Endothelial cell of umbilical vein (primary cell): ENCODE data around the gene EXOC7.

Source experiments
- EZH2 ChIP-seq: IDR thresholded peaks from 2 replicates; pipeline ENCODE4 v1.6.1; 2012; ENCODE audit warnings: borderline replicate concordance, low read depth, mild to moderate bottlenecking, moderate library complexity, low read length, inconsistent platforms; ENCODE audit not compliant: severe bottlenecking
- JUN ChIP-seq: IDR thresholded peaks from 2 replicates; pipeline ENCODE4 v1.6.1; 2011; ENCODE audit warnings: borderline replicate concordance, low read depth; ENCODE audit not compliant: insufficient read length, insufficient read depth
- MYC ChIP-seq: IDR thresholded peaks from one replicate; pipeline ENCODE4 v1.6.1; 2011; ENCODE audit warnings: mild to moderate bottlenecking, low read depth, low read length
- POLR2A ChIP-seq: IDR thresholded peaks from 2 replicates; pipeline ENCODE4 v1.6.1; 2012; ENCODE audit warnings: low read depth, mild to moderate bottlenecking, control low read depth, low read length
- POLR2AphosphoS5 ChIP-seq: IDR thresholded peaks from 2 replicates; pipeline ENCODE4 v1.6.1; 2012; ENCODE audit warnings: low read depth, mild to moderate bottlenecking, control low read depth, low read length, moderate library complexity; ENCODE audit not compliant: insufficient read depth
- TF ChIP-seq, protein P1 (sequence below), 2 donors: IDR thresholded peaks; 1 replicate in 1 of 2; 2 replicates in 1 of 2; pipeline ENCODE4 v1.5.1; 2011; ENCODE audit warnings: low read length in 2 of 2, mild to moderate bottlenecking in 2 of 2, moderate library complexity in 2 of 2, control low read depth in 1 of 2, inconsistent platforms in 1 of 2, low read depth in 1 of 2; ENCODE audit not compliant: insufficient read depth in 1 of 2; ENCODE audit errors: extremely low read depth in 1 of 2
- TF ChIP-seq, protein P2 (sequence below): IDR thresholded peaks from 2 replicates; pipeline ENCODE4 v1.6.1; 2011; ENCODE audit not compliant: insufficient read depth, insufficient read length

DNA sequence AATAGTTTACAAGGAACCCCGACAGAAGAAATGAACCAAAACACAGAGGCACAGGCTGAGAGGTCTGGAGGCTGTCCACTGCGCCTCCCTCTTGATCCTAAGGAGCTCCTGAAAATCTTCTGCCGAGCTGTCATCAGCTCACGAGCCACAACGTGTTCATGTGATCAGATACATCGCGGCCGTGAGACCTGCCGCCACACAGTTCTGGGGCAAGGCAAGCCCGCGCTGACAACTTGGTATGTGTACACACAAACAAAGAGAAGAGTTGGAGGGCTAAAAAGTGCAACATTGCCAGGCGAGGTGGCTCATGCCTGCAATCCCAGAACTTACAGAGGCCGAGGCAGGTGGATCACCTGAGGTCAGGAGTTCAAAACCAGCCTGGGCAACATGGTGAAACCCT is 7.6 kb downstream of the EXOC7 start:
- TF ChIP-seq, protein P1, sequence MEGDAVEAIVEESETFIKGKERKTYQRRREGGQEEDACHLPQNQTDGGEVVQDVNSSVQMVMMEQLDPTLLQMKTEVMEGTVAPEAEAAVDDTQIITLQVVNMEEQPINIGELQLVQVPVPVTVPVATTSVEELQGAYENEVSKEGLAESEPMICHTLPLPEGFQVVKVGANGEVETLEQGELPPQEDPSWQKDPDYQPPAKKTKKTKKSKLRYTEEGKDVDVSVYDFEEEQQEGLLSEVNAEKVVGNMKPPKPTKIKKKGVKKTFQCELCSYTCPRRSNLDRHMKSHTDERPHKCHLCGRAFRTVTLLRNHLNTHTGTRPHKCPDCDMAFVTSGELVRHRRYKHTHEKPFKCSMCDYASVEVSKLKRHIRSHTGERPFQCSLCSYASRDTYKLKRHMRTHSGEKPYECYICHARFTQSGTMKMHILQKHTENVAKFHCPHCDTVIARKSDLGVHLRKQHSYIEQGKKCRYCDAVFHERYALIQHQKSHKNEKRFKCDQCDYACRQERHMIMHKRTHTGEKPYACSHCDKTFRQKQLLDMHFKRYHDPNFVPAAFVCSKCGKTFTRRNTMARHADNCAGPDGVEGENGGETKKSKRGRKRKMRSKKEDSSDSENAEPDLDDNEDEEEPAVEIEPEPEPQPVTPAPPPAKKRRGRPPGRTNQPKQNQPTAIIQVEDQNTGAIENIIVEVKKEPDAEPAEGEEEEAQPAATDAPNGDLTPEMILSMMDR (IDR thresholded peaks at IDR 0.05; ENCODE audit: extremely low read depth in 1 of 2, insufficient read depth in 1 of 2, low read depth in 1 of 2, low read length in 2 of 2), result no peak
- TF ChIP-seq POLR2AphosphoS5 (no peak), POLR2A (no peak), MYC (no peak), JUN (no peak), EZH2 (no peak)
- TF ChIP-seq, protein P2, sequence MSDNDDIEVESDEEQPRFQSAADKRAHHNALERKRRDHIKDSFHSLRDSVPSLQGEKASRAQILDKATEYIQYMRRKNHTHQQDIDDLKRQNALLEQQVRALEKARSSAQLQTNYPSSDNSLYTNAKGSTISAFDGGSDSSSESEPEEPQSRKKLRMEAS, result no peak
